K562 (cell line): Measurements from ENCODE around the gene TEX9. TPM values are rescaled to one million over a fixed set of nuclear protein-coding genes. Genes with fewer than 3 reads are reported as not detected.

Experiments used
- BRF2 ChIP-seq: IDR thresholded peaks from 3 replicates; pipeline ENCODE4 v1.6.1; 2011; ENCODE audit warnings: borderline replicate concordance, mild to moderate bottlenecking; ENCODE audit not compliant: insufficient read length, insufficient read depth
- CUX1 ChIP-seq: fragments of 200-800 bp; sonication (Bioruptor generic); IDR thresholded peaks from 2 replicates; pipeline ENCODE4 v1.6.1; 2016; ENCODE audit warnings: missing genetic modification characterization, missing compliant biosample characterization
- ELF4 ChIP-seq: fragments of 450-650 bp; formaldehyde crosslinking; IDR thresholded peaks from 2 replicates; pipeline ENCODE4 v1.4.0; 2022; ENCODE audit warnings: missing genetic modification characterization
- PCBP1 ChIP-seq: fragments of 200-400 bp; formaldehyde crosslinking; IDR thresholded peaks from 2 replicates; pipeline ENCODE4 v1.6.1; 2018; ENCODE audit warnings: mild to moderate bottlenecking, low read depth, low read length; ENCODE audit not compliant: poor library complexity, severe bottlenecking
- SETDB1 ChIP-seq: IDR thresholded peaks from one replicate; pipeline ENCODE4 v1.6.1; 2012; ENCODE audit warnings: low read length, control low read depth, inconsistent platforms
- SP1 ChIP-seq: sonication (generic); formaldehyde crosslinking; IDR thresholded peaks from 2 replicates; pipeline ENCODE4 v1.8.1; 2022; ENCODE audit warnings: mild to moderate bottlenecking, missing genetic modification reagents
- USF2 ChIP-seq: sonication (generic); formaldehyde crosslinking; IDR thresholded peaks from 2 replicates; pipeline ENCODE4 v1.5.0; 2020; ENCODE audit warnings: missing genetic modification reagents
- ZNF3 ChIP-seq: fragments of 250-450 bp; sonication (Bioruptor Pico); IDR thresholded peaks from 2 replicates; pipeline ENCODE4 v1.5.0; 2021; ENCODE audit warnings: mild to moderate bottlenecking, moderate library complexity
- ZNF512 ChIP-seq: IDR thresholded peaks from 2 replicates; pipeline ENCODE4 v1.6.1; 2016; ENCODE audit warnings: missing genetic modification characterization, missing compliant biosample characterization
- polyA plus RNA-seq, 8 experiments: library from polyadenylated mRNA; depleted of rRNA in 4 of 8; stranded (reverse) in 5 of 8; unstranded in 3 of 8; fragments of >200 nt; fragmentation: Nextera tagmentation in 2 of 8; fragmentation: Illumina TruSeq in 1 of 8; extraction: Ambion mirVana in 2 of 8; extraction: Trizol in 1 of 8; gene quantifications; 2 replicates each; pipeline versions ENCODE4 v1.2.1 to v1.2.3, GENCODE V29; 2011 to 2014; ENCODE audit warnings: inconsistent platforms in 1 of 8, missing spikeins in 1 of 8
- total RNA-seq, 7 experiments: library from RNA; depleted of rRNA in 6 of 7; stranded (reverse); fragments of >200 nt in 6 of 7; fragmentation: Illumina TruSeq in 2 of 7; extraction: Trizol in 2 of 7; gene quantifications; 2 replicates each; pipeline versions ENCODE4 v1.2.1 to v1.2.3, GENCODE V29; 2011 to 2021; ENCODE audit warnings: low replicate concordance in 1 of 7

The TEX9 gene
- total and polyA plus RNA-seq, 9 of the 15 experiments (the other 6 are each of a cell fraction or from before 2014, with no cell fraction given) = 0.93 to 3.6 (median 2.4) TPM

GRCh38 chr15:56337084-56337725 is 28.0 kb upstream of the TEX9 start (continued):
- TF ChIP-seq CUX1 (CRISPR knock-in tag) (no peak), ZNF3 (CRISPR knock-in tag) (no peak), ELF4 (CRISPR knock-in tag) (no peak), SP1 (CRISPR knock-in tag) (no peak), SETDB1 (no peak), USF2 (CRISPR knock-in tag) (no peak), ZNF512 (tag) (no peak), BRF2 (no peak), PCBP1 (no peak)
